ENCODE data around the gene COX18.

- TF ChIP-seq POLR2A (IDR thresholded peaks at IDR 0.05) (no peak), CTCF (IDR thresholded peaks at IDR 0.05) (no peak), POLR2AphosphoS5 (IDR thresholded peaks at IDR 0.05) (no peak)
Observed at GRCh38 chr4:73007526-73008100, 61.9 kb downstream of the COX18 start.
